K562 (cell line): ENCODE data around the gene DNAJB7. TPM values are rescaled to one million over a fixed set of nuclear protein-coding genes. Genes with fewer than 3 reads are reported as not detected.
A peak's percentile ranks its signal among the peaks of the same experiment; 100 is the strongest.

Source experiments
- ATF7 ChIP-seq: fragments of 450-650 bp; IDR thresholded peaks from 2 replicates; pipeline ENCODE4 v1.7.1; 2014; ENCODE audit warnings: mild to moderate bottlenecking, moderate library complexity
- E2F3 ChIP-seq: fragments of 250-450 bp; sonication (Bioruptor Pico); IDR thresholded peaks from 2 replicates; pipeline ENCODE4 v1.4.0; 2020; ENCODE audit warnings: mild to moderate bottlenecking
- EGR1 ChIP-seq: fragments of 450-650 bp; conservative IDR thresholded peaks from 2 replicates; pipeline ENCODE4 v1.6.1; 2017; ENCODE audit warnings: mild to moderate bottlenecking
- ELK3 ChIP-seq: fragments of 450-650 bp; formaldehyde crosslinking; IDR thresholded peaks from 2 replicates; pipeline ENCODE4 v1.4.0; 2020; ENCODE audit warnings: mild to moderate bottlenecking
- HNRNPLL ChIP-seq: fragments of 200-400 bp; formaldehyde crosslinking; IDR thresholded peaks from 2 replicates; pipeline ENCODE4 v1.6.1; 2017; ENCODE audit warnings: low read length, low read depth, mild to moderate bottlenecking; ENCODE audit not compliant: poor library complexity, severe bottlenecking
- L3MBTL2 ChIP-seq: fragments of 450-650 bp; IDR thresholded peaks from 2 replicates; pipeline ENCODE4 v1.6.1; 2016; ENCODE audit warnings: mild to moderate bottlenecking, moderate library complexity
- MIER1 ChIP-seq: fragments of 450-650 bp; IDR thresholded peaks from 2 replicates; pipeline ENCODE4 v1.6.1; 2016; ENCODE audit warnings: antibody characterized with exemption, mild to moderate bottlenecking, low read depth
- MYNN ChIP-seq, 2 experiments: sonication (generic); formaldehyde crosslinking in 1 of 2; IDR thresholded peaks; 2 replicates each; pipeline versions ENCODE4 v1.5.0 to v1.6.1; 2016 to 2020; ENCODE audit warnings: antibody characterized with exemption in 1 of 2, missing genetic modification reagents in 1 of 2
- NELFE ChIP-seq: IDR thresholded peaks from 2 replicates; pipeline ENCODE4 v1.6.1; 2011; ENCODE audit warnings: mild to moderate bottlenecking; ENCODE audit not compliant: insufficient read depth, insufficient read length
- PHB ChIP-seq: fragments of 250-450 bp; sonication (Bioruptor Pico); IDR thresholded peaks from 2 replicates; pipeline ENCODE4 v1.5.0; 2021
- PML ChIP-seq: IDR thresholded peaks from 2 replicates; pipeline ENCODE4 v1.6.1; 2012; ENCODE audit warnings: low read length, inconsistent platforms
- RCOR1 ChIP-seq, 2 experiments: IDR thresholded peaks; 2 replicates each; pipeline ENCODE4 v1.6.1; 2012; ENCODE audit warnings: low read depth in 2 of 2, low read length in 2 of 2, borderline replicate concordance in 1 of 2, improper control_type of control experiment in 1 of 2
- RNF2 ChIP-seq: sonication (generic); IDR thresholded peaks from 2 replicates; pipeline ENCODE4 v1.6.1; 2016
- SIX5 ChIP-seq, 2 experiments: IDR thresholded peaks; 2 replicates each; pipeline ENCODE4 v1.6.1; 2011; ENCODE audit warnings: low read length in 2 of 2, borderline replicate concordance in 1 of 2, low read depth in 1 of 2, mild to moderate bottlenecking in 1 of 2, moderate library complexity in 1 of 2; ENCODE audit not compliant: insufficient read depth in 1 of 2
- SRSF3 ChIP-seq: fragments of 200-400 bp; formaldehyde crosslinking; IDR thresholded peaks from 2 replicates; pipeline ENCODE4 v1.6.1; 2016; ENCODE audit warnings: mild to moderate bottlenecking, low read length, moderate library complexity; ENCODE audit not compliant: insufficient read depth
- TCF3 ChIP-seq: sonication (generic); formaldehyde crosslinking; IDR thresholded peaks from 2 replicates; pipeline ENCODE4 v1.4.0; 2020; ENCODE audit warnings: mild to moderate bottlenecking, missing genetic modification reagents
- ZFP36 ChIP-seq: fragments of 150-350 bp; IDR thresholded peaks from 2 replicates; pipeline ENCODE4 v1.6.1; 2018; ENCODE audit warnings: low read length, low read depth; ENCODE audit not compliant: partially characterized antibody
- ZFPM2 ChIP-seq: fragments of 250-450 bp; sonication (Bioruptor Pico); IDR thresholded peaks from 2 replicates; pipeline ENCODE4 v1.5.1; 2022; ENCODE audit warnings: mild to moderate bottlenecking
- ZFX ChIP-seq: sonication (generic); formaldehyde crosslinking; IDR thresholded peaks from 2 replicates; pipeline ENCODE4 v1.8.0; 2022; ENCODE audit warnings: mild to moderate bottlenecking, missing genetic modification reagents, moderate library complexity
- ZNF124 ChIP-seq: sonication (generic); formaldehyde crosslinking; IDR thresholded peaks from 2 replicates; pipeline ENCODE4 v1.8.1; 2022; ENCODE audit warnings: missing genetic modification reagents
- ZNF175 ChIP-seq: fragments of 200-800 bp; sonication (Bioruptor generic); IDR thresholded peaks from 2 replicates; pipeline ENCODE4 v1.6.1; 2016; ENCODE audit warnings: low read depth, mild to moderate bottlenecking, missing genetic modification characterization, missing compliant biosample characterization
- ZNF436 ChIP-seq: fragments of 250-450, 450-650 bp; sonication (Bioruptor Pico); formaldehyde crosslinking; IDR thresholded peaks from 2 replicates; pipeline ENCODE4 v1.7.0; 2020; ENCODE audit warnings: mild to moderate bottlenecking
- polyA plus RNA-seq, 8 experiments: library from polyadenylated mRNA; depleted of rRNA in 4 of 8; stranded (reverse) in 5 of 8; unstranded in 3 of 8; fragments of >200 nt; fragmentation: Nextera tagmentation in 2 of 8; fragmentation: Illumina TruSeq in 1 of 8; extraction: Ambion mirVana in 2 of 8; extraction: Trizol in 1 of 8; gene quantifications; 2 replicates each; pipeline versions ENCODE4 v1.2.1 to v1.2.3, GENCODE V29; 2011 to 2014; ENCODE audit warnings: inconsistent platforms in 1 of 8, missing spikeins in 1 of 8
- total RNA-seq, 7 experiments: library from RNA; depleted of rRNA in 6 of 7; stranded (reverse); fragments of >200 nt in 6 of 7; fragmentation: Illumina TruSeq in 2 of 7; extraction: Trizol in 2 of 7; gene quantifications; 2 replicates each; pipeline versions ENCODE4 v1.2.1 to v1.2.3, GENCODE V29; 2011 to 2021; ENCODE audit warnings: low replicate concordance in 1 of 7
- TF ChIP-seq, protein P1 (sequence below): fragments of 450-650 bp; IDR thresholded peaks from 2 replicates; pipeline ENCODE4 v1.7.1; 2018; ENCODE audit warnings: mild to moderate bottlenecking, low read depth; ENCODE audit not compliant: partially characterized antibody
- TF ChIP-seq, protein P2 (sequence below): fragments of 200-800 bp; sonication (Bioruptor generic); IDR thresholded peaks from 2 replicates; pipeline ENCODE4 v1.6.1; 2017; ENCODE audit warnings: missing genetic modification characterization, missing compliant biosample characterization

DNAJB7 gene
- total and polyA plus RNA-seq, 9 of the 15 experiments (the other 6 are each of a cell fraction or from before 2014, with no cell fraction given): 0.13 to 0.21 TPM; not detected in 7

GRCh38 chr22:40856513-40857308 is 5.2 kb downstream of the DNAJB7 start, which contains the start of the genes ST13 and XPNPEP3 (continued):
- TF ChIP-seq ZNF124 (CRISPR knock-in tag) (no peak), ELK3 (CRISPR knock-in tag) (no peak), EGR1 (peak; percentile 14), RNF2 (no peak), ATF7 (peak; percentile 98), TCF3 (0 out of 2 replicates have a peak, but pooled peaks have one; percentile 5), ZNF436 (CRISPR knock-in tag) (no peak), MYNN (IDR thresholded peaks at IDR 0.05) (no peak), MYNN (CRISPR knock-in tag; IDR thresholded peaks at IDR 0.05) (no peak), ZFP36 (no peak), NELFE (no peak), PHB (CRISPR knock-in tag) (no peak), L3MBTL2 (0 out of 2 replicates have a peak, but pooled peaks have one; percentile 31), HNRNPLL (peak; percentile 93), SRSF3 (no peak), E2F3 (CRISPR knock-in tag) (no peak), PML (no peak), RCOR1 (IDR thresholded peaks at IDR 0.05; ENCODE audit: borderline replicate concordance in 1 of 2, low read depth in 2 of 2, low read length in 2 of 2) (no peak), MIER1 (no peak), SIX5 (IDR thresholded peaks at IDR 0.05; ENCODE audit: borderline replicate concordance in 1 of 2, insufficient read depth in 1 of 2, low read depth in 1 of 2, low read length in 2 of 2) (0 out of 4 replicates have a peak, but pooled peaks of 1 of the 2 experiments have one; percentile 4), ZFX (peak; percentile 94), ZFPM2 (no peak), ZNF175 (CRISPR knock-in tag) (no peak)
- TF ChIP-seq, protein P1, sequence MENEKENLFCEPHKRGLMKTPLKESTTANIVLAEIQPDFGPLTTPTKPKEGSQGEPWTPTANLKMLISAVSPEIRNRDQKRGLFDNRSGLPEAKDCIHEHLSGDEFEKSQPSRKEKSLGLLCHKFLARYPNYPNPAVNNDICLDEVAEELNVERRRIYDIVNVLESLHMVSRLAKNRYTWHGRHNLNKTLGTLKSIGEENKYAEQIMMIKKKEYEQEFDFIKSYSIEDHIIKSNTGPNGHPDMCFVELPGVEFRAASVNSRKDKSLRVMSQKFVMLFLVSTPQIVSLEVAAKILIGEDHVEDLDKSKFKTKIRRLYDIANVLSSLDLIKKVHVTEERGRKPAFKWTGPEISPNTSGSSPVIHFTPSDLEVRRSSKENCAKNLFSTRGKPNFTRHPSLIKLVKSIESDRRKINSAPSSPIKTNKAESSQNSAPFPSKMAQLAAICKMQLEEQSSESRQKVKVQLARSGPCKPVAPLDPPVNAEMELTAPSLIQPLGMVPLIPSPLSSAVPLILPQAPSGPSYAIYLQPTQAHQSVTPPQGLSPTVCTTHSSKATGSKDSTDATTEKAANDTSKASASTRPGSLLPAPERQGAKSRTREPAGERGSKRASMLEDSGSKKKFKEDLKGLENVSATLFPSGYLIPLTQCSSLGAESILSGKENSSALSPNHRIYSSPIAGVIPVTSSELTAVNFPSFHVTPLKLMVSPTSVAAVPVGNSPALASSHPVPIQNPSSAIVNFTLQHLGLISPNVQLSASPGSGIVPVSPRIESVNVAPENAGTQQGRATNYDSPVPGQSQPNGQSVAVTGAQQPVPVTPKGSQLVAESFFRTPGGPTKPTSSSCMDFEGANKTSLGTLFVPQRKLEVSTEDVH: peak; percentile 78
- TF ChIP-seq, protein P2, sequence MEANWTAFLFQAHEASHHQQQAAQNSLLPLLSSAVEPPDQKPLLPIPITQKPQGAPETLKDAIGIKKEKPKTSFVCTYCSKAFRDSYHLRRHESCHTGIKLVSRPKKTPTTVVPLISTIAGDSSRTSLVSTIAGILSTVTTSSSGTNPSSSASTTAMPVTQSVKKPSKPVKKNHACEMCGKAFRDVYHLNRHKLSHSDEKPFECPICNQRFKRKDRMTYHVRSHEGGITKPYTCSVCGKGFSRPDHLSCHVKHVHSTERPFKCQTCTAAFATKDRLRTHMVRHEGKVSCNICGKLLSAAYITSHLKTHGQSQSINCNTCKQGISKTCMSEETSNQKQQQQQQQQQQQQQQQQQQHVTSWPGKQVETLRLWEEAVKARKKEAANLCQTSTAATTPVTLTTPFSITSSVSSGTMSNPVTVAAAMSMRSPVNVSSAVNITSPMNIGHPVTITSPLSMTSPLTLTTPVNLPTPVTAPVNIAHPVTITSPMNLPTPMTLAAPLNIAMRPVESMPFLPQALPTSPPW (CRISPR knock-in tag): peak; percentile 81
